Measurements from ENCODE around the gene ZC3H4. TPM values are rescaled to one million over a fixed set of nuclear protein-coding genes. Genes with fewer than 3 reads are reported as not detected.
A peak's percentile ranks its signal among the peaks of the same experiment; 100 is the strongest.

The ZC3H4 gene
- total and polyA plus RNA-seq, 10 of the 15 experiments (the other 5 are each of a cell fraction or from before 2014, with no cell fraction given): 5.1 to 86.3 (median 15.5) TPM

GRCh38 chr19:47125669-47125938, 12.0 kb upstream of the ZC3H4 start:
- Histone ChIP-seq H3K36me3 (ENCODE audit: control insufficient read depth in 2 of 2, insufficient read depth in 2 of 2, low read length in 1 of 2) (no peaks in the 10 kb centered on the region), H3K9me3 (replicated peaks; ENCODE audit: control insufficient read depth, insufficient read depth, low read length) (peaks cover 3% of the 10 kb centered on the region; the same call in 1 of the 3 replicates), H3K27me3 (replicated peaks in 1 of 2; ENCODE audit: control insufficient read depth in 2 of 2, insufficient read depth in 2 of 2, low read length in 1 of 2) (no peaks in the 10 kb centered on the region), H3K9ac (ENCODE audit: control insufficient read depth, insufficient read depth, low read length) (no peak overlapping the region), H3K4me1 (ENCODE audit: control insufficient read depth, insufficient read depth, low read length) (no peaks in the 10 kb centered on the region; the same call in 1 of the 2 replicates), H4K20me1 (ENCODE audit: control insufficient read depth, insufficient read depth) (no peaks in the 10 kb centered on the region), H3K27ac (ENCODE audit: control insufficient read depth, insufficient read depth) (no peak overlapping the region), H3K4me2 (ENCODE audit: control insufficient read depth, insufficient read depth) (no peak overlapping the region), H2AFZ (ENCODE audit: control insufficient read depth, low read depth, low read length) (no peak overlapping the region), H3K4me3 (no peak overlapping the region), H3K79me2 (ENCODE audit: control insufficient read depth, insufficient read depth, low read length) (no peaks in the 10 kb centered on the region)
- ATAC-seq (no peak), FAIRE-seq (no peak), DNase-seq (ENCODE audit: low read depth, low spot score) (no peak)
- RAD21 ChIA-PET (ENCODE audit: unreplicated experiment): interaction anchor here (0.7 to 4.3 kb wide), 8 partner anchors 12 to 119 kb away, joined by 3 to 39 read pairs (median 10); partner anchors contain the start of gene ZC3H4
- CTCF ChIA-PET: interaction anchor here (0.6 to 5.2 kb wide), 29 partner anchors 9 to 272 kb away, joined by 3 to 77 read pairs (median 4); partner anchors contain the start of gene ZC3H4
- POLR2A ChIA-PET: interaction anchor here (0.6 to 1.3 kb wide), 3 partner anchors 12 to 57 kb away, joined by 3 to 8 read pairs (median 3); partner anchors contain the start of gene ZC3H4
- SMC1A ChIA-PET (ENCODE audit: uncharacterized antibody, unreplicated experiment): interaction anchor here (0.6 to 1.9 kb wide), 13 partner anchors 9 to 269 kb away, joined by 3 to 17 read pairs (median 5); partner anchors contain the start of gene ZC3H4
- no TSS peak for BruUV-seq (replicated peaks)
- TF ChIP-seq SREBF1 (IDR thresholded peaks at IDR 0.05; ENCODE audit: low read length): no peak
- in situ Hi-C loops (cut with MboI) (loop anchor here (5.0 kb wide), 1 partner anchor 48 kb away; no protein-coding TSS in a partner anchor), intact Hi-C loops (cut with micrococcal nuclease; ENCODE audit: unreplicated experiment) (loop anchor here (1.0 to 2.0 kb wide), 3 partner anchors 46 to 113 kb away; no protein-coding TSS in a partner anchor)

GRCh38 chr19:47124937-47125668, 11.5 kb upstream of the ZC3H4 start:
- H3K27ac ChIP-seq (ENCODE audit: control insufficient read depth, insufficient read depth): no peak overlapping the region
- no peaks in the 10 kb centered on the region for H3K79me2 ChIP-seq (ENCODE audit: control insufficient read depth, insufficient read depth, low read length)
- H3K4me3 ChIP-seq: no peak overlapping the region
- ChIA-PET CTCF (interaction anchor here (0.6 to 5.2 kb wide), 34 partner anchors 9 to 269 kb away, joined by 3 to 77 read pairs (median 4); partner anchors contain the start of gene ZC3H4), RAD21 (ENCODE audit: unreplicated experiment) (interaction anchor here (0.7 to 4.3 kb wide), 8 partner anchors 12 to 119 kb away, joined by 3 to 39 read pairs (median 10); partner anchors contain the start of gene ZC3H4), SMC1A (ENCODE audit: uncharacterized antibody, unreplicated experiment) (interaction anchor here (0.6 to 1.9 kb wide), 12 partner anchors 9 to 269 kb away, joined by 3 to 17 read pairs (median 6); partner anchors contain the start of gene ZC3H4), POLR2A (interaction anchor here (1.3 kb wide), 1 partner anchor 12 kb away, joined by 3 read pairs; the partner anchor contains the start of gene ZC3H4)
- ATAC-seq: peak; percentile 76
- no peak overlapping the region for H3K4me2 ChIP-seq (ENCODE audit: control insufficient read depth, insufficient read depth)
- H4K20me1 ChIP-seq (ENCODE audit: control insufficient read depth, insufficient read depth): no peaks in the 10 kb centered on the region
- no peaks in the 10 kb centered on the region for H3K27me3 ChIP-seq (replicated peaks in 1 of 2; ENCODE audit: control insufficient read depth in 2 of 2, insufficient read depth in 2 of 2, low read length in 1 of 2)
- no peak overlapping the region for H2AFZ ChIP-seq (ENCODE audit: control insufficient read depth, low read depth, low read length)
- no peaks in the 10 kb centered on the region for H3K36me3 ChIP-seq (ENCODE audit: control insufficient read depth in 2 of 2, insufficient read depth in 2 of 2, low read length in 1 of 2)
- peaks cover under 1% of the 10 kb centered on the region; the same call in 1 of the 3 replicates for H3K9me3 ChIP-seq (replicated peaks; ENCODE audit: control insufficient read depth, insufficient read depth, low read length)
- intact Hi-C loops (cut with micrococcal nuclease; ENCODE audit: unreplicated experiment) (loop anchor here (1.0 to 2.0 kb wide), 3 partner anchors 46 to 112 kb away; no protein-coding TSS in a partner anchor), in situ Hi-C loops (cut with MboI) (loop anchor here (5.0 kb wide), 1 partner anchor 48 kb away; no protein-coding TSS in a partner anchor)
- WGBS (ENCODE audit: insufficient coverage, insufficient replicate concordance, low lambda C conversion rate, missing lambda C conversion rate): 28% methylated on average over 8 of the region's 8 CpGs
- DNase-seq (ENCODE audit: low read depth, low spot score): no peak
- no peaks in the 10 kb centered on the region; the same call in 1 of the 2 replicates for H3K4me1 ChIP-seq (ENCODE audit: control insufficient read depth, insufficient read depth, low read length)
- BruUV-seq (replicated peaks): no TSS peak
- no peak overlapping the region for H3K9ac ChIP-seq (ENCODE audit: control insufficient read depth, insufficient read depth, low read length)
- peak; percentile 98 for FAIRE-seq
- no peak for TF ChIP-seq PAX8 (IDR thresholded peaks at IDR 0.05)
- TF ChIP-seq IRF5 (IDR thresholded peaks at IDR 0.05; ENCODE audit: borderline replicate concordance): no peak
- peak; percentile 59 to 81 (median 65) for TF ChIP-seq CTCF (IDR thresholded peaks at IDR 0.05 in 2 of 3, conservative IDR thresholded peaks at IDR 0.05 in 1 of 3; ENCODE audit: control insufficient read depth in 2 of 3, extremely low read depth in 1 of 3, insufficient read depth in 1 of 3, low read depth in 3 of 3, low read length in 3 of 3)
- TF ChIP-seq HDAC6 (IDR thresholded peaks at IDR 0.05; ENCODE audit: unreplicated experiment): no peak
- peak; percentile 26 to 31; a peak in 1 of 4 replicates for TF ChIP-seq IKZF2 (IDR thresholded peaks at IDR 0.05)
- peak; percentile 50; the same call in 1 of the 2 replicates for TF ChIP-seq NFYB (IDR thresholded peaks at IDR 0.05; ENCODE audit: insufficient read depth, low read depth, low read length)
- TF ChIP-seq PKNOX1 (IDR thresholded peaks at IDR 0.05): no peak

Data from GM12878 (cell line).